GM12878 (cell line): ENCODE data around the gene PCDHA1.

Experiments used
- CHD4 ChIP-seq: fragments of 200-600 bp; sonication (generic); IDR thresholded peaks from 2 replicates; pipeline ENCODE4 v1.6.1; 2016; ENCODE audit warnings: mild to moderate bottlenecking
- CTCF ChIP-seq, 3 experiments: IDR thresholded peaks in 2 of 3; conservative IDR thresholded peaks in 1 of 3; 2 replicates each; pipeline ENCODE4 v1.5.1; 2011; ENCODE audit warnings: low read depth in 3 of 3, low read length in 3 of 3, mild to moderate bottlenecking in 3 of 3, control low read depth in 2 of 3, moderate library complexity in 2 of 3, inconsistent platforms in 1 of 3, mixed read lengths in 1 of 3; ENCODE audit not compliant: control insufficient read depth in 2 of 3, insufficient read depth in 1 of 3; ENCODE audit errors: extremely low read depth in 1 of 3
- EGR1 ChIP-seq, 2 experiments: IDR thresholded peaks; 1 replicate in 1 of 2; 2 replicates in 1 of 2; pipeline ENCODE4 v1.6.1; 2011 to 2012; ENCODE audit warnings: low read depth in 2 of 2, low read length in 2 of 2, borderline replicate concordance in 1 of 2, mild to moderate bottlenecking in 1 of 2, moderate library complexity in 1 of 2
- ELK1 ChIP-seq: IDR thresholded peaks from 2 replicates; pipeline ENCODE4 v1.6.1; 2012; ENCODE audit warnings: low read depth, low read length, improper control_type of control experiment
- EZH2 ChIP-seq: IDR thresholded peaks from 2 replicates; pipeline ENCODE4 v1.6.1; 2012; ENCODE audit warnings: low read depth, mild to moderate bottlenecking, control low read depth, inconsistent platforms, low read length, borderline replicate concordance; ENCODE audit not compliant: control insufficient read depth
- NFYA ChIP-seq: IDR thresholded peaks from 2 replicates; pipeline ENCODE4 v1.6.1; 2011; ENCODE audit warnings: low read depth, mild to moderate bottlenecking, low read length, improper control_type of control experiment, borderline replicate concordance
- NR2C2 ChIP-seq: IDR thresholded peaks from 2 replicates; pipeline ENCODE4 v1.6.1; 2011; ENCODE audit warnings: borderline replicate concordance, low read depth; ENCODE audit not compliant: control insufficient read depth, insufficient read length
- RELA ChIP-seq: fragments of 450-650 bp; IDR thresholded peaks from 2 replicates; pipeline ENCODE4 v1.8.0; 2014; ENCODE audit warnings: borderline replicate concordance; ENCODE audit not compliant: partially characterized antibody
- RUNX3 ChIP-seq: IDR thresholded peaks from 2 replicates; pipeline ENCODE4 v1.6.1; 2012; ENCODE audit warnings: low read length, inconsistent platforms
- SP1 ChIP-seq: IDR thresholded peaks from one replicate; pipeline ENCODE4 v1.6.1; 2011; ENCODE audit warnings: low read depth, low read length
- YY1 ChIP-seq: IDR thresholded peaks from 2 replicates; pipeline ENCODE4 v1.6.1; 2011; ENCODE audit warnings: low read depth, mild to moderate bottlenecking, low read length
- TF ChIP-seq, protein P1 (sequence below): fragments of 450-650 bp; IDR thresholded peaks from 2 replicates; pipeline ENCODE4 v1.6.1; 2016; ENCODE audit warnings: mild to moderate bottlenecking, moderate library complexity, borderline replicate concordance

- TF ChIP-seq CHD4 (no peak), YY1 (no peak), CTCF (IDR thresholded peaks at IDR 0.05 in 2 of 3, conservative IDR thresholded peaks at IDR 0.05 in 1 of 3; ENCODE audit: control insufficient read depth in 2 of 3, extremely low read depth in 1 of 3, insufficient read depth in 1 of 3, low read depth in 3 of 3, low read length in 3 of 3) (no peak), NR2C2 (no peak), EZH2 (no peak), RELA (no peak), ELK1 (no peak), EGR1 (IDR thresholded peaks at IDR 0.05; ENCODE audit: borderline replicate concordance in 1 of 2, low read depth in 2 of 2, low read length in 2 of 2) (no peak), NFYA (no peak), SP1 (no peak), RUNX3 (no peak)
- TF ChIP-seq, protein P1, sequence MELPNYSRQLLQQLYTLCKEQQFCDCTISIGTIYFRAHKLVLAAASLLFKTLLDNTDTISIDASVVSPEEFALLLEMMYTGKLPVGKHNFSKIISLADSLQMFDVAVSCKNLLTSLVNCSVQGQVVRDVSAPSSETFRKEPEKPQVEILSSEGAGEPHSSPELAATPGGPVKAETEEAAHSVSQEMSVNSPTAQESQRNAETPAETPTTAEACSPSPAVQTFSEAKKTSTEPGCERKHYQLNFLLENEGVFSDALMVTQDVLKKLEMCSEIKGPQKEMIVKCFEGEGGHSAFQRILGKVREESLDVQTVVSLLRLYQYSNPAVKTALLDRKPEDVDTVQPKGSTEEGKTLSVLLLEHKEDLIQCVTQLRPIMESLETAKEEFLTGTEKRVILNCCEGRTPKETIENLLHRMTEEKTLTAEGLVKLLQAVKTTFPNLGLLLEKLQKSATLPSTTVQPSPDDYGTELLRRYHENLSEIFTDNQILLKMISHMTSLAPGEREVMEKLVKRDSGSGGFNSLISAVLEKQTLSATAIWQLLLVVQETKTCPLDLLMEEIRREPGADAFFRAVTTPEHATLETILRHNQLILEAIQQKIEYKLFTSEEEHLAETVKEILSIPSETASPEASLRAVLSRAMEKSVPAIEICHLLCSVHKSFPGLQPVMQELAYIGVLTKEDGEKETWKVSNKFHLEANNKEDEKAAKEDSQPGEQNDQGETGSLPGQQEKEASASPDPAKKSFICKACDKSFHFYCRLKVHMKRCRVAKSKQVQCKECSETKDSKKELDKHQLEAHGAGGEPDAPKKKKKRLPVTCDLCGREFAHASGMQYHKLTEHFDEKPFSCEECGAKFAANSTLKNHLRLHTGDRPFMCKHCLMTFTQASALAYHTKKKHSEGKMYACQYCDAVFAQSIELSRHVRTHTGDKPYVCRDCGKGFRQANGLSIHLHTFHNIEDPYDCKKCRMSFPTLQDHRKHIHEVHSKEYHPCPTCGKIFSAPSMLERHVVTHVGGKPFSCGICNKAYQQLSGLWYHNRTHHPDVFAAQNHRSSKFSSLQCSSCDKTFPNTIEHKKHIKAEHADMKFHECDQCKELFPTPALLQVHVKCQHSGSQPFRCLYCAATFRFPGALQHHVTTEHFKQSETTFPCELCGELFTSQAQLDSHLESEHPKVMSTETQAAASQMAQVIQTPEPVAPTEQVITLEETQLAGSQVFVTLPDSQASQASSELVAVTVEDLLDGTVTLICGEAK = no peak
Observed at GRCh38 chr5:140741967-140742366, 44.0 kb upstream of the PCDHA1 start.
